ENCODE measurements around the gene GNAI3. TPM values are rescaled to one million over a fixed set of nuclear protein-coding genes. Genes with fewer than 3 reads are reported as not detected.
A peak's percentile ranks its signal among the peaks of the same experiment; 100 is the strongest.

GNAI3 gene
- total and polyA plus RNA-seq, 12 donors = 1.6 to 3.6 (median 2.7) TPM

DNA sequence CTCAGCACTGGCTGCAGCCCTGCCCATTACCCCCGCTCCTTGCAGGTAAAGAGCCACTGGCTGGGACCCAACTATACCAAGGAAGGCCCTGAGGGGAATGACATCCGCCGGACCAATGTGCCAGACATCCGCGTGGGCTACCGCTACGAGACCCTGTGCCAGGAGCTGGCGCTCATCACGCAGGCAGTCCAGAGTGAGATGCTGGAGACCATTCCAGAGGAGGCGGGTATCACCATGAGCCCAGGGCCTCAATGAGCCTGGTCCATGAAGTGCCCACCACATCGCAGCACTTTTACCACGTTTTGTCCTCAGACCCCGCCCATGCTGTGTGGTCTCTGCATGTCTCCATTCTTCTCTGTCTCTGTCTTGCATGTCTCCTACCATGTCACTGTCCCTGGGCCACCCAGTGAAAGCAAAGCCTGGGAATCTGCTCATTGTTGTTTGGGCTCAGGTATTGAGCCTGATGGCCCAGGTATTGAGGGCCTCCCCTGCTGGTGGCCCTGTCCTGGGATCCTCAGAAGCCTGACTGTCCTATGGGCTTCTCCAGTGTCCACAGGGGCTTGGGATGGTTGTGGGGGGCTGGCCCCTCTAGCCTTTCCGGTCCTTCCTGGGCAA lies 82.6 kb downstream of the GNAI3 start:
- peaks cover 0 to 61% (median 30%) of the 10 kb centered on the region in 9 donors for H3K36me3 ChIP-seq

DNA sequence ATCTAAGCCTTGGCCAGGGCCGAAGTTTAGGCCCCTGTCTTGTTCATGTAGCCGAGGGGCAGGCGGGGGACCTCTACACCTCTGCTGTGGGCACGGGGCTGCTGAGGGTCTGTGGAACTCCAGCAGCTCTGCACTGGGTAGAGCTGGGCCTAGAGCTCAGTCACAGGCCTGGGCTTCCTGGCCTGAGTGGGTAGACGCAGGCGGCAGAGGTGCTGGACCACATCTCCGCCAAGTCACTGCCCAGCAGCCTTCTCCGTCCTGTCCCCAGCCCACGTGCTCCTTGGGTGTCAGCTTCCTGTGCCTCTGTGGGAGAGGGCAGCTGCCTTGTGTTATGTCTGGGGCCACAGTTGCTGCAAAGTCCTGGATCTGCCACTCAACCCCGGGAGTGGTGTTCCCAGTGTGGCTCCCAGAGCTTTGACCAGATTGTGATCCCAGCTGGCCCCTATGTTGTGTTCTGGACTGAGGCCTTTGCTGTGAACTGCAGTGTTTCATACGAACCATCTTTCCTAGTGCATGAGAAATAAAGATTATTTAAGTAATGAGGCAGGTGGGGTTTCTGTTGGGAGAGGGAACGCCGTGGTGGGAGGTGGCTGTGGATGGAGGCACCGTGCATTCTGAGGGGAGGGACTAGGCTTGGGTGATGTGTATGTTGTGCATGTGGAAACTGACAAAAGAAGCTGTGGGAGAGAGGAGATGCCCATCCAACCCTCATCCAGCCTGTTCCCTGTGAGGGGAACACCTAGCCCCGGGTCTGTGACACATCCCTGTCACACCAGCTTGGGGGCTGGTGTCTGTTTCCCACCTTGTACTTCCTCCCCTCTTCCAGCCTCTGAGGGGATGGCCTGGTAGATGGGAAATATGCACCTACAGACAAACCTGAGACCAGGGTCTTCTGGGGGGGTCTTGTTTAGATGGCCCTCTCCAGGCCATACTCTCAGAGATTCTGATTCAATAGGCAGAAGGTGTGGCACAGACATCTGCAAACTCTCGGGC lies 83.4 kb downstream of the GNAI3 start:
- no peak overlapping the region for H3K27ac ChIP-seq
- intact Hi-C loops (cut with DNase I) = loop anchor here in 6 of 10 donors (2.0 to 10.0 kb wide), 3 partner anchors 85 to 353 kb away; partner anchors contain the start of genes AHCYL1 (in 2 of the 6) and GNAI3 (in 2 of the 6)
- 87 to 89% methylated on average over 16 of the region's 16 CpGs for WGBS, 2 donors
- H3K36me3 ChIP-seq = peaks cover 0 to 53% (median 30%) of the 10 kb centered on the region in 9 donors
- TF ChIP-seq, protein P1, sequence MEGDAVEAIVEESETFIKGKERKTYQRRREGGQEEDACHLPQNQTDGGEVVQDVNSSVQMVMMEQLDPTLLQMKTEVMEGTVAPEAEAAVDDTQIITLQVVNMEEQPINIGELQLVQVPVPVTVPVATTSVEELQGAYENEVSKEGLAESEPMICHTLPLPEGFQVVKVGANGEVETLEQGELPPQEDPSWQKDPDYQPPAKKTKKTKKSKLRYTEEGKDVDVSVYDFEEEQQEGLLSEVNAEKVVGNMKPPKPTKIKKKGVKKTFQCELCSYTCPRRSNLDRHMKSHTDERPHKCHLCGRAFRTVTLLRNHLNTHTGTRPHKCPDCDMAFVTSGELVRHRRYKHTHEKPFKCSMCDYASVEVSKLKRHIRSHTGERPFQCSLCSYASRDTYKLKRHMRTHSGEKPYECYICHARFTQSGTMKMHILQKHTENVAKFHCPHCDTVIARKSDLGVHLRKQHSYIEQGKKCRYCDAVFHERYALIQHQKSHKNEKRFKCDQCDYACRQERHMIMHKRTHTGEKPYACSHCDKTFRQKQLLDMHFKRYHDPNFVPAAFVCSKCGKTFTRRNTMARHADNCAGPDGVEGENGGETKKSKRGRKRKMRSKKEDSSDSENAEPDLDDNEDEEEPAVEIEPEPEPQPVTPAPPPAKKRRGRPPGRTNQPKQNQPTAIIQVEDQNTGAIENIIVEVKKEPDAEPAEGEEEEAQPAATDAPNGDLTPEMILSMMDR (IDR thresholded peaks at IDR 0.05) = no peak
- H3K9me3 ChIP-seq = no peaks in the 10 kb centered on the region
- no peaks in the 10 kb centered on the region for H3K27me3 ChIP-seq
- H3K4me1 ChIP-seq = peaks cover 2 to 27% (median 12%) of the 10 kb centered on the region in 9 donors
- DNase-seq (no peak), ATAC-seq (no peak)
- H3K4me3 ChIP-seq = no peak overlapping the region

More for the DNA sequence above, 82.6 kb downstream of the GNAI3 start:
- no peaks in the 10 kb centered on the region for H3K9me3 ChIP-seq
- no peaks in the 10 kb centered on the region for H3K27me3 ChIP-seq
- intact Hi-C loops (cut with DNase I) = loop anchor here in 5 of 10 donors (2.0 to 10.0 kb wide), 3 partner anchors 84 to 354 kb away; partner anchors contain the start of genes AHCYL1 (in 2 of the 5) and GNAI3 (in 2 of the 5)
- H3K4me1 ChIP-seq = peaks cover 0 to 19% (median 5%) of the 10 kb centered on the region in 9 donors
- 94 to 95% methylated on average over 14 of the region's 14 CpGs for WGBS, 2 donors
- no peak for ATAC-seq
- TF ChIP-seq, protein P1 (IDR thresholded peaks at IDR 0.05) = no peak
- no peak overlapping the region for H3K27ac ChIP-seq
- no peak for DNase-seq
- H3K4me3 ChIP-seq = no peak overlapping the region

DNA sequence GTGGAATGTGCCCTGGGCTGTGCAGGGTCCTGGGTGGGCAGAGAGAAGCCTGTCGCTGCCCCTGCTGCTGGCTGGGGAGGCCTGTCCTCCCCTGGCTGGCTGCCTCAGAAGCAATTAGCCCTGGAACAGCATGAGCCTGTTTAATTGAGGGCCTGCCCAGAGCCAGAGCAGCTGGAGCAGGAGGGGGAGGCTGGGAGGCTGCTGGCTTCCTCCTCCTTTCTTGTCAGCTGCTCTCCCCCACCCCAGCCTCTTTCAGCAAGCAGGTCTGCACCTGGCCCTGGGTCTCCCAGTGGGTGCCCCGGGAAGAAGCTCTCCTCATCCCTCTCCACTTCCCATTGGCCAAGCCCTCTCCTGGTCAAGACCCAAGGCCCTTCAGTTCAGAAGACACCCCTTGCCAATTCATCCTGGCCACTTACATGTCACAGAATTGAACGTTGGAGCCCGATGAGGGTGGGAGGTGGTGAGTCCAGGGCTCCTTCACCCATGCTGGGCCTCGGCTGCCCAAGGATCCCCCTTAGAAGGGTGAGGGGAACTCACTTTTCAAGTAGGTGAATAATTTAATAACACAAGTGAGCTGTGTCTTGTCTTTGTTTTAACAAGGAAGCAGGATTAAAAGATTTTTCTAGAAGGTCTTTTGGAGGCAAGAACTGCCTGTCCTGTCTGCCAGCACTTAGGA lies 84.4 kb downstream of the GNAI3 start:
- peak overlapping the region in 1 of 10 donors; percentile 15 for H3K27ac ChIP-seq
- peak in 1 of 2 donors; percentile 45 for DNase-seq
- TF ChIP-seq, protein P1 (IDR thresholded peaks at IDR 0.05) = no peak
- peaks cover 0 to 43% (median 26%) of the 10 kb centered on the region in 9 donors for H3K36me3 ChIP-seq
- no peaks in the 10 kb centered on the region for H3K27me3 ChIP-seq
- intact Hi-C loops (cut with DNase I) = loop anchor here in 5 of 10 donors (2.0 to 10.0 kb wide), 3 partner anchors 86 to 352 kb away; partner anchors contain the start of genes AHCYL1 (in 2 of the 5) and GNAI3 (in 2 of the 5)
- 54 to 71% methylated on average over 5 of the region's 5 CpGs for WGBS, 2 donors
- peaks cover 2 to 28% (median 12%) of the 10 kb centered on the region in 9 donors for H3K4me1 ChIP-seq
- no peak overlapping the region for H3K4me3 ChIP-seq
- H3K9me3 ChIP-seq = no peaks in the 10 kb centered on the region
- peak in 6 of 8 donors; percentile 34 to 76 (median 39) for ATAC-seq
